ENCODE results near the gene OTOG. TPM values are rescaled to one million over a fixed set of nuclear protein-coding genes. Genes with fewer than 3 reads are reported as not detected.

Gene OTOG
- total and polyA plus RNA-seq, 2 of the 8 experiments (the other 6 are each of a cell fraction or from before 2014, with no cell fraction given), result 0.41 to 1.5 TPM

DNA sequence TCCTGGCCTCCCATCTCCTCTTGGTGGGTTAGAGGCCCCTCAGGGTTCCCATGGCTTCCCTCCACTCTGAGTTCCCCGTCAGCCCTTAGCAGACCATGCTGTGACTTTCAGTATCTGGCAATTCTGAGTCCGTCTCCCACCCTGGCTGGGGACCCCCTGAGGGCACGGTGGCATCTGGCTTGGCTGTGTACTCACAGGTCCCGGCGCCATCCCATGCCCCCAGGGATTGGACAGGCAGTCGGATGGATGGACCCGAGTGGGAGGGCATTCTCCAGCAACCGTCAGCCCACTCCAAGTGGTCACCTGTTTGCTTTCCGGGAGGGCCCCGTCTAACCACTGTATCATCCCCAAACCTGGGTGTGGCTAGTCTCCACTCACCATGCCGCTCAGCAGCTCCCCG lies 46.4 kb upstream of the OTOG start:
- no peak overlapping the region for H3K27ac ChIP-seq (ENCODE audit: low read depth, low read length)
- no peak overlapping the region for H2BK5ac ChIP-seq (ENCODE audit: low read depth, low read length)
- CTCF ChIA-PET (ENCODE audit: partially characterized antibody), result interaction anchor here (0.5 to 44.8 kb wide), 7 partner anchors 9 to 517 kb away, joined by 3 to 1414 read pairs (median 4); partner anchors contain the start of genes ABCC8 and KCNJ11
- H3K9ac ChIP-seq (replicated peaks in 1 of 4; ENCODE audit: extremely low read depth in 1 of 4, low read depth in 3 of 4, low read length in 3 of 4), result no peak overlapping the region
- H4K5ac ChIP-seq (ENCODE audit: insufficient read length, low read depth, low read length), result no peak overlapping the region
- H3K23ac ChIP-seq (ENCODE audit: insufficient read length), result no peak overlapping the region
- no peak overlapping the region for H2BK120ac ChIP-seq (replicated peaks; ENCODE audit: low read depth, low read length)
- H4K8ac ChIP-seq (ENCODE audit: extremely low read depth, insufficient read depth, low read length), result no peak overlapping the region
- H4K20me1 ChIP-seq (replicated peaks in 1 of 2; ENCODE audit: control insufficient read depth in 1 of 2, insufficient read depth in 2 of 2, low read length in 2 of 2), result no peaks in the 10 kb centered on the region
- POLR2A ChIA-PET (ENCODE audit: partially characterized antibody), result no interaction called here
- no peaks in the 10 kb centered on the region for H3K79me2 ChIP-seq (ENCODE audit: control insufficient read depth in 1 of 2, insufficient read depth in 2 of 2, low read length in 2 of 2)
- H3K56ac ChIP-seq (replicated peaks; ENCODE audit: insufficient read length, low read depth, low read length), result no peak overlapping the region
- H3K27me3 ChIP-seq (replicated peaks in 1 of 4; ENCODE audit: control insufficient read depth in 3 of 4, extremely low read depth in 1 of 4, insufficient read depth in 3 of 4, low read length in 3 of 4), result no peaks in the 10 kb centered on the region; a peak in 2 of 7 replicates
- no peak overlapping the region for H2AFZ ChIP-seq (ENCODE audit: low read length)
- H4K91ac ChIP-seq (replicated peaks; ENCODE audit: insufficient read length, low read length), result no peak overlapping the region
- no peaks in the 10 kb centered on the region for H3K23me2 ChIP-seq (ENCODE audit: low read depth, low read length)
- H3K14ac ChIP-seq (ENCODE audit: insufficient read length), result no peak overlapping the region
- TF ChIP-seq YY1 (IDR thresholded peaks at IDR 0.05; ENCODE audit: low read depth, low read length) (no peak), NANOG (IDR thresholded peaks at IDR 0.05; ENCODE audit: insufficient read depth, low read depth, low read length, poor library complexity, severe bottlenecking) (no peak), CHD1 (IDR thresholded peaks at IDR 0.05; ENCODE audit: low read depth, low read length) (no peak), KDM5A (IDR thresholded peaks at IDR 0.05; ENCODE audit: low read length) (no peak), SAP30 (IDR thresholded peaks at IDR 0.05; ENCODE audit: insufficient read depth, insufficient replicate concordance, low read length) (no peak), CTBP2 (IDR thresholded peaks at IDR 0.05; ENCODE audit: borderline replicate concordance, insufficient read depth, insufficient read length, low read length) (no peak), RBBP5 (IDR thresholded peaks at IDR 0.05; ENCODE audit: borderline replicate concordance, low read depth, low read length) (no peak), RNF2 (IDR thresholded peaks at IDR 0.05; ENCODE audit: borderline replicate concordance, low read depth, low read length, missing control alignments, poor library complexity, severe bottlenecking) (no peak)
- no peaks in the 10 kb centered on the region for H3K36me3 ChIP-seq (ENCODE audit: control insufficient read depth in 2 of 4, insufficient read depth in 4 of 4, low read length in 3 of 4)
- H2BK15ac ChIP-seq (ENCODE audit: low read length), result no peak overlapping the region
- no peak overlapping the region for H2BK12ac ChIP-seq (ENCODE audit: low read depth, low read length)
- no peaks in the 10 kb centered on the region for H3K9me3 ChIP-seq (ENCODE audit: insufficient read depth in 2 of 2, low read depth in 1 of 2, low read length in 1 of 2)
- H3K4ac ChIP-seq (replicated peaks; ENCODE audit: insufficient read length, low read depth, low read length), result no peak overlapping the region
- no peak overlapping the region for H2BK20ac ChIP-seq (ENCODE audit: low read length)
- H3K18ac ChIP-seq (ENCODE audit: extremely low read depth, low read length), result no peak overlapping the region
- H2AK5ac ChIP-seq (ENCODE audit: low read depth, low read length), result no peak overlapping the region
- no peaks in the 10 kb centered on the region for H3K79me1 ChIP-seq (ENCODE audit: low read depth, low read length)
- no peak overlapping the region for H3K4me3 ChIP-seq (ENCODE audit: extremely low read depth in 1 of 4, insufficient read depth in 2 of 4, low read depth in 3 of 4, low read length in 4 of 4)
- H3K4me2 ChIP-seq (ENCODE audit: insufficient read depth in 1 of 2, low read depth in 2 of 2, low read length in 2 of 2), result no peak overlapping the region
- WGBS, 2 experiments (ENCODE audit: extremely low coverage in 1 of 2, insufficient coverage in 1 of 2, insufficient read length in 1 of 2, insufficient replicate concordance in 2 of 2, low coverage in 1 of 2, low lambda C conversion rate in 2 of 2, missing lambda C conversion rate in 1 of 2), result 91% methylated on average over 10 of the region's 12 CpGs; no CpG with 5 or more reads in 1 of the 2 experiments
- no peak for FAIRE-seq
- DNase-seq (ENCODE audit: low read depth in 1 of 2, low spot score in 2 of 2), result no peak
- peaks cover 0 to 6% (median 2%) of the 10 kb centered on the region in 4 experiments; a peak in 3 of 7 replicates for H3K4me1 ChIP-seq (replicated peaks in 1 of 4; ENCODE audit: control insufficient read depth in 3 of 4, insufficient read depth in 4 of 4, low read length in 3 of 4)
